Left lung (tissue), 10 donors: ENCODE data around the gene PSAP. TPM values are rescaled to one million over a fixed set of nuclear protein-coding genes. Genes with fewer than 3 reads are reported as not detected.

Source experiments
- ATAC-seq: fragments of 200-7000 bp; cut with Tn5 transposase; one replicate; pipeline ENCODE4 v1.9.1; 2020; ENCODE audit warnings: moderate library complexity
- DNase-seq, 4 donors: peaks; one replicate each; pipeline ENCODE4 v3.0.0-alpha.2; 2013 to 2020
- H3K27ac ChIP-seq, 2 donors: fragments of 200-600 bp; sonication (generic) in 1 of 2; one replicate each; pipeline versions ENCODE4 v1.5.0 to v1.8.0; 2020 to 2021
- H3K27me3 ChIP-seq, 2 donors: fragments of 200-600 bp; sonication (generic) in 1 of 2; one replicate each; pipeline versions ENCODE4 v1.5.0 to v1.8.0; 2020 to 2021
- H3K36me3 ChIP-seq, 2 donors: fragments of 200-600 bp; sonication (generic) in 1 of 2; one replicate each; pipeline versions ENCODE4 v1.5.0 to v1.8.0; 2020 to 2021
- H3K4me1 ChIP-seq, 2 donors: fragments of 200-600 bp; one replicate each; pipeline ENCODE4 v1.8.0; 2021
- H3K4me3 ChIP-seq, 2 donors: fragments of 200-600 bp; sonication (generic) in 1 of 2; one replicate each; pipeline versions ENCODE4 v1.5.0 to v1.8.0; 2020 to 2021; ENCODE audit warnings: mild to moderate bottlenecking in 1 of 2
- H3K9me3 ChIP-seq, 2 donors: fragments of 200-600 bp; sonication (generic) in 1 of 2; one replicate each; pipeline versions ENCODE4 v1.5.0 to v1.8.0; 2020 to 2021
- intact Hi-C, 2 donors: fragments of 100-400 bp; cut with DNase I; formaldehyde crosslinking; loops; one replicate each; pipeline versions ENCODE4 v1.11.2 to v1.14.2; 2022
- polyA plus RNA-seq, 6 donors: library from polyadenylated mRNA; unstranded; fragments of 120-200 nt; gene quantifications; one replicate each; pipeline ENCODE4 v1.2.1, GENCODE V29; 2013; ENCODE audit not compliant: insufficient read length in 6 of 6
- total RNA-seq, 2 donors: library from RNA; stranded (reverse); fragmentation: NEBNext Ultra II Directional; extraction: Animal tissue kit (Norgen Biotek cat#: 25700); gene quantifications; one replicate each; pipeline ENCODE4 v1.2.1, GENCODE V29; 2021
- TF ChIP-seq, protein P1 (sequence below), 2 donors: fragments of 200-600 bp; sonication (generic) in 1 of 2; IDR thresholded peaks; one replicate each; pipeline versions ENCODE4 v1.5.0 to v1.8.0; 2021; ENCODE audit warnings: antibody characterized with exemption in 2 of 2
- donor health status: DM: no; HTN: yes; CAD: no.
- donor health status: DM: no; HTN: no; CAD: no.

Gene PSAP
- total and polyA plus RNA-seq, 8 donors: 539 to 1,668 (median 577) TPM

DNA sequence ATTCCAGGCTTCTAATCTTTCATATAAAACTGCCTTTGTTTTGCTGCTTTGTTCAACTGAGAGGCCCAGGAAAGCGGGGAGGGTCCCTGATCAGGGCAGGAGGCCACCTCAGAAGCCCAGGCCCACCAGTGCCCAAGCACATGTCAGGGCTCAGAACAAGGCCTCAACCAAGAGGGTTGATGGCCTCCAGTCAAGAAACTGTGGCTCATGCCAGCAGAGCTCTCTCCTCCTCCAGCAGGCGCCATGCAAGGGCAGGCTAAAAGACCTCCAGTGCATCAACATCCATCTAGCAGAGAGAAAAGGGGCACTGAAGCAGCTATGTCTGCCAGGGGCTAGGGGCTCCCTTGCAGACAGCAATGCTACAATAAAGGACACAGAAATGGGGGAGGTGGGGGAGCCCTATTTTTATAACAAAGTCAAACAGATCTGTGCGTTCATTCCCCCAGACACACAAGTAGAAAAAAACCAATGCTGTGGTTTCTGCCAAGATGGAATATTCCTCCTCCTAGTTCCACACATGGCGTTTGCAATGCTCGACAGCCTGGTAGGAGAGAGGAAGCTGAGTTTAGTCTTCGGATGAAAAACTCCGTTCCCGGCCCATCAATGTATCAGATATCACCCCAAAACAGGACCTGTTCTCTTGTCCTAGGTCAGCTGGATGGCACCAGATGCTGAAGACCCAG lies 34.0 kb downstream of the PSAP start:
- ATAC-seq (no peak), DNase-seq (no peak)
- Histone ChIP-seq H3K27ac (peak overlapping the region in 1 of 2 donors; percentile 84), H3K36me3 (peaks cover 6 to 98% of the 10 kb centered on the region in 2 donors), H3K9me3 (no peaks in the 10 kb centered on the region), H3K4me3 (no peak overlapping the region), H3K27me3 (no peaks in the 10 kb centered on the region), H3K4me1 (peaks cover 0 to 75% of the 10 kb centered on the region in 2 donors)
- intact Hi-C loops: loop anchor here in 1 of 2 donors (10.0 kb wide), 1 partner anchor 432 kb away; no protein-coding TSS in a partner anchor
- TF ChIP-seq, protein P1, sequence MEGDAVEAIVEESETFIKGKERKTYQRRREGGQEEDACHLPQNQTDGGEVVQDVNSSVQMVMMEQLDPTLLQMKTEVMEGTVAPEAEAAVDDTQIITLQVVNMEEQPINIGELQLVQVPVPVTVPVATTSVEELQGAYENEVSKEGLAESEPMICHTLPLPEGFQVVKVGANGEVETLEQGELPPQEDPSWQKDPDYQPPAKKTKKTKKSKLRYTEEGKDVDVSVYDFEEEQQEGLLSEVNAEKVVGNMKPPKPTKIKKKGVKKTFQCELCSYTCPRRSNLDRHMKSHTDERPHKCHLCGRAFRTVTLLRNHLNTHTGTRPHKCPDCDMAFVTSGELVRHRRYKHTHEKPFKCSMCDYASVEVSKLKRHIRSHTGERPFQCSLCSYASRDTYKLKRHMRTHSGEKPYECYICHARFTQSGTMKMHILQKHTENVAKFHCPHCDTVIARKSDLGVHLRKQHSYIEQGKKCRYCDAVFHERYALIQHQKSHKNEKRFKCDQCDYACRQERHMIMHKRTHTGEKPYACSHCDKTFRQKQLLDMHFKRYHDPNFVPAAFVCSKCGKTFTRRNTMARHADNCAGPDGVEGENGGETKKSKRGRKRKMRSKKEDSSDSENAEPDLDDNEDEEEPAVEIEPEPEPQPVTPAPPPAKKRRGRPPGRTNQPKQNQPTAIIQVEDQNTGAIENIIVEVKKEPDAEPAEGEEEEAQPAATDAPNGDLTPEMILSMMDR (IDR thresholded peaks at IDR 0.05): no peak

DNA sequence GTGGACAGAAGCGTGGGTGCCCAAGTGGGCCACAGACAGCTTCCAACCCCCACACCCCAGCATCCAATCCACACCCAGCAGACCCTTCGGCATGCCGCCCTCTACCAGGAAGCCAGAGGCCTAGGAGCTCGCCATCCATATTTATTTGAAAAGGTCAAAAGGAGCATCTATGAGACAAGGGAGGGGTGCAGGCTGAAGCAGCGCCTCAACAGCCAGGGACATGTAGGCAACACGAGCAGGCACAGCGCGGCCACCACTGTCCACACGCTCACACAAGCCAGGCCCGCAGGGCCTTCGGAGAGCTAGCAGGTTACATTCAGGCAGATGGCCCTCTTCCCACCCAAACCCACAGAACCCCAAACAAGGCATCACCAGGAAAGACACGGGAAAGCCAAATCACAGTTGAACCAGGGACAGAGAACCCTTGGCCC lies 34.6 kb downstream of the PSAP start:
- H3K27me3 ChIP-seq: no peaks in the 10 kb centered on the region
- H3K4me1 ChIP-seq: peaks cover 0 to 74% of the 10 kb centered on the region in 2 donors
- ATAC-seq: no peak
- intact Hi-C loops: loop anchor here in 1 of 2 donors (10.0 kb wide), 1 partner anchor 432 kb away; no protein-coding TSS in a partner anchor
- H3K27ac ChIP-seq: peak overlapping the region in 1 of 2 donors; percentile 84
- no peak overlapping the region for H3K4me3 ChIP-seq
- TF ChIP-seq, protein P1 (IDR thresholded peaks at IDR 0.05): no peak
- H3K9me3 ChIP-seq: no peaks in the 10 kb centered on the region
- H3K36me3 ChIP-seq: peaks cover 6 to 93% of the 10 kb centered on the region in 2 donors
- DNase-seq: peak in 1 of 4 donors; percentile 13

DNA sequence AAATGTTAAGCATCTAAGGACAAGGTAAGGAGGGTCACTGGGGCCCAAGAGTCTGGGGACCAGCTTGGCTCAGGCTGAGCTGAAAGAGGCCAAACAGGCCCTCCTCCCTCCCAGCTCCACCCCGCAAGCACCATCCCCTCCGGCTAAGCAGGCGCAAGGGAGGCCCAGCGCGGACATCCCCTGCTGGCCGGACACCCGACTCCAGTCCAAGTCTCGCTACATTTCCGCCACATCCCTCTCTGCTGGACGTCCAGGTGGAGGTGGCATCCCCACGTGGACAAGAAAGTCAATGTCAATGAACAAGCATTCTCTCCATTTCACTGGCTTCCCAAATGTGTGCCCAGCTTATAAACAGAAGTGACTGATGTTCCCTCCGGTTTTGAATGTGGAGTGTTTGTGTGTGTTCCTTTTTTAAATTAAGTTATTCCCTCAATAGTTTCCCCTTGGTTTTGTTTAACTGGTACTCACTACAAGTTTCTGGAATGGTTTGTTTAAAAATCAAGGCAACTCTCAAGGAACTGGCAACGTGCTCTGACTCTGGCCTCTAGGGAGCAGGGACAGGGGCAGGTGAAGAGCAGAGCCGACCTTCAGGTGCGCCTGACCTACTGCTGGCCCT lies 35.4 kb downstream of the PSAP start:
- intact Hi-C loops: loop anchor here in 1 of 2 donors (10.0 kb wide), 1 partner anchor 431 kb away; no protein-coding TSS in a partner anchor

DNA sequence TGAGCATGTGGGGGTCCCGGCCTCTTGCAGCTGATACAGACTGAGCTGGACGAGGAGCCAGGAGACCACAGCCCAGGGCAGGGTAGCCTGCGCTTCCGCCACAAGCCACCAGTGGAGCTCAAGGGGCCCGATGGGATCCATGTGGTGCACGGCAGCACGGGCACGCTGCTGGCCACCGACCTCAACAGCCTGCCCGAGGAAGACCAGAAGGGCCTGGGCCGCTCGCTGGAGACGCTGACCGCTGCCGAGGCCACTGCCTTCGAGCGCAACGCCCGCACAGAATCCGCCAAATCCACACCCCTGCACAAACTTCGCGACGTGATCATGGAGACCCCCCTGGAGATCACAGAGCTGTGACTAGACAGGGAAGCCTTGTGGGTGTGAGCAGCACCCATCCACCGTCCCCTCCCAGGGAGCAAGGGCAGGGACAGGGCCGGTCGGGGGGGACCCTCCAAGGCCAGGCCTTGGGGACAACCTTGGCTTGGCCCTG lies 36.1 kb downstream of the PSAP start:
- H3K27ac ChIP-seq: no peak overlapping the region
- peak in 1 of 4 donors; percentile 73 for DNase-seq
- H3K36me3 ChIP-seq: peaks cover 6 to 93% of the 10 kb centered on the region in 2 donors
- intact Hi-C loops: loop anchor here in 1 of 2 donors (10.0 kb wide), 1 partner anchor 430 kb away; no protein-coding TSS in a partner anchor
- no peaks in the 10 kb centered on the region for H3K9me3 ChIP-seq
- H3K4me3 ChIP-seq: no peak overlapping the region
- TF ChIP-seq, protein P1 (IDR thresholded peaks at IDR 0.05): no peak
- peaks cover 0 to 59% of the 10 kb centered on the region in 2 donors for H3K4me1 ChIP-seq
- ATAC-seq: no peak
- H3K27me3 ChIP-seq: no peaks in the 10 kb centered on the region

More for the DNA sequence above, 35.4 kb downstream of the PSAP start:
- DNase-seq (peak in 1 of 4 donors; percentile 29), ATAC-seq (no peak)
- no peaks in the 10 kb centered on the region for H3K9me3 ChIP-seq
- peak overlapping the region in 1 of 2 donors; percentile 84 for H3K27ac ChIP-seq
- H3K4me3 ChIP-seq: no peak overlapping the region
- H3K36me3 ChIP-seq: peaks cover 6 to 93% of the 10 kb centered on the region in 2 donors
- TF ChIP-seq, protein P1 (IDR thresholded peaks at IDR 0.05): no peak
- H3K4me1 ChIP-seq: peaks cover 0 to 66% of the 10 kb centered on the region in 2 donors
- no peaks in the 10 kb centered on the region for H3K27me3 ChIP-seq
